Transverse colon (tissue), 4 donors: Measurements from ENCODE around the gene FMO2. TPM values are rescaled to one million over a fixed set of nuclear protein-coding genes. Genes with fewer than 3 reads are reported as not detected.

Experiments
- DNase-seq: peaks from one replicate; pipeline ENCODE4 v3.0.0-alpha.2; 2019
- H3K27ac ChIP-seq, 4 donors: fragments of 200-600 bp; sonication (generic); 2 replicates each; pipeline ENCODE4 v1.5.1; 2016 to 2018; ENCODE audit warnings: inconsistent platforms in 4 of 4
- H3K27me3 ChIP-seq: fragments of 200-600 bp; sonication (generic); 2 replicates; pipeline ENCODE4 v1.5.1; 2017; ENCODE audit warnings: inconsistent platforms
- H3K36me3 ChIP-seq, 4 donors: fragments of 200-600 bp; sonication (generic); 2 replicates each; pipeline ENCODE4 v1.5.1; 2017 to 2019; ENCODE audit warnings: inconsistent platforms in 4 of 4
- H3K4me1 ChIP-seq, 4 donors: fragments of 200-600 bp; sonication (generic); 2 replicates each; pipeline ENCODE4 v1.5.1; 2017 to 2020; ENCODE audit warnings: inconsistent platforms in 4 of 4
- H3K4me3 ChIP-seq, 4 donors: fragments of 200-600 bp; sonication (generic); 1 replicate in 1 of 4; 2 replicates in 3 of 4; pipeline versions ENCODE4 v1.5.1 to v1.6.1; 2017 to 2019; ENCODE audit warnings: inconsistent platforms in 4 of 4
- H3K9me3 ChIP-seq, 2 donors: fragments of 200-600 bp; sonication (generic); 2 replicates each; pipeline ENCODE4 v1.5.1; 2017 to 2019; ENCODE audit warnings: inconsistent platforms in 2 of 2
- EP300 ChIP-seq: sonication (generic); formaldehyde crosslinking; IDR thresholded peaks from one replicate; pipeline ENCODE4 v1.6.1; 2017; ENCODE audit warnings: antibody characterized with exemption, low read depth
- POLR2A ChIP-seq: fragments of 450-650 bp; IDR thresholded peaks from one replicate; pipeline ENCODE4 v1.6.1; 2016; ENCODE audit warnings: antibody characterized with exemption, mild to moderate bottlenecking, moderate library complexity
- POLR2AphosphoS5 ChIP-seq, 3 donors: sonication (generic); formaldehyde crosslinking; IDR thresholded peaks; one replicate each; pipeline ENCODE4 v1.6.1; 2016; ENCODE audit warnings: antibody characterized with exemption in 3 of 3
- WGBS, 2 donors: methylation state at CpG; one replicate each; pipeline ENCODE4 v1.1.5; 2018; ENCODE audit warnings: low coverage in 1 of 2; 5-methylcytosine and 5-hydroxymethylcytosine counted together
- in situ Hi-C, 4 donors: fragments of 200-750 bp; cut with MboI; loops; one replicate each; pipeline versions ENCODE4 v1.15.0 to v1.15.1; 2017; ENCODE audit warnings: low sequenced_read_pairs in 3 of 4, low pct_ligation_motif_present in 1 of 4, low pct_unique_long_range_greater_than_20kb in 1 of 4
- intact Hi-C: fragments of 100-400 bp; cut with DNase I; formaldehyde crosslinking; loops from one replicate; pipeline ENCODE4 v1.15.1; 2023; ENCODE audit warnings: low total_unique reads
- total RNA-seq, 4 donors: library from RNA; depleted of rRNA; stranded (reverse); fragments of >200 nt; gene quantifications; one replicate each; pipeline ENCODE4 v1.1.0, GENCODE V29; 2016
- TF ChIP-seq, protein P1 (sequence below), 5 experiments: fragments of 200-600 bp in 3 of 5; fragments of 450-650 bp in 2 of 5; sonication (generic) in 3 of 5; IDR thresholded peaks; 1 replicate in 2 of 5; 2 replicates in 3 of 5; pipeline ENCODE4 v1.5.1; 2016 to 2017; ENCODE audit warnings: antibody characterized with exemption in 5 of 5, inconsistent platforms in 3 of 5, mild to moderate bottlenecking in 2 of 5, moderate library complexity in 1 of 5

FMO2 gene
- total RNA-seq, 4 donors from 2014 or later: 3.0 to 12.5 (median 4.9) TPM; not detected in 1

DNA sequence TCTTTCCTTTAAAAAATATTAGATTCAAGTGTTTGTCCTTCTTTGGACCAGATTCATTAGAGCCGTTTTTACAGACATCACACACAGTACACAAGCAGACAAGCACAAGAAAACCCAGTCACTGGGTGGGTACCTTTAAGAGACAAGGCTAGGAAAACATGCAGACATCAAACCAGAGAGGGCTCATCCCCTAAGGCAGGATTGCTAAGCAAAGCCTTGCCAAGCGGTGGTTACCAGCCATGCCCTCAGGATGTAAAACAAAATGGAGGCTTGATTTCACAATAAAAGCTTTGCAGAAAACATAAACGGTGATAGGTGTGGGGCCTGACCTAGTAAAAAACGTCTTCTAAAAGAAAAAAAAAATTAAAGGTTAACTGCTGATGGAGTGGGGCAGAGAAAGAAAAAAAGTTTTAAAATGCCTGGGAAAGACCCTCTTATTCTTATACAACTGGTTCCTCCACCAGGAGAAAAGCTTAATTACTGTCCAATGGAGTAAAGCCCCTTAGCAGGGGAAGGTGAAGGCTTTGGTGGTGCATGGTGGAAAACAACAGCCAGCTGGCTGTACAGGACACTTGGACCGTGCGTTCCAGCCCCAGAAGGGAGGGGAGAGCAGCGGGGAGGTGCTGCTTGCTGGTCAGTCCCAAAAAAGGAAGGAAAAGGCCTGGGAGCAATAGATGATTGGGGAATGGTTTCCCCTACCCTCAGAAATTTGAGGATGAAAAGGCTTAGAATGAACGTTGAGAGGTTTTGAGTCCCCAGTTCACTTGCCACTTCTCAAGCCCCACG lies 32.8 kb downstream of the FMO2 start:
- no peak for TF ChIP-seq POLR2AphosphoS5 (IDR thresholded peaks at IDR 0.05)
- no peak for TF ChIP-seq EP300
- in situ Hi-C loops (no loop called here), intact Hi-C loops (no loop called here)
- Histone ChIP-seq H3K36me3 (no peaks in the 10 kb centered on the region), H3K27me3 (no peaks in the 10 kb centered on the region), H3K27ac (no peak overlapping the region), H3K9me3 (no peaks in the 10 kb centered on the region), H3K4me1 (peaks cover 4 to 18% (median 9%) of the 10 kb centered on the region in 4 donors), H3K4me3 (no peak overlapping the region)
- 71 to 79% methylated on average over 7 to 9 of the region's 9 CpGs for WGBS, 2 donors
- DNase-seq: no peak

GRCh38 chr1:171218661-171219060 lies 33.6 kb downstream of the FMO2 start:
- TF ChIP-seq POLR2AphosphoS5 (IDR thresholded peaks at IDR 0.05) (no peak), EP300 (no peak), POLR2A (no peak)
- TF ChIP-seq, protein P1, sequence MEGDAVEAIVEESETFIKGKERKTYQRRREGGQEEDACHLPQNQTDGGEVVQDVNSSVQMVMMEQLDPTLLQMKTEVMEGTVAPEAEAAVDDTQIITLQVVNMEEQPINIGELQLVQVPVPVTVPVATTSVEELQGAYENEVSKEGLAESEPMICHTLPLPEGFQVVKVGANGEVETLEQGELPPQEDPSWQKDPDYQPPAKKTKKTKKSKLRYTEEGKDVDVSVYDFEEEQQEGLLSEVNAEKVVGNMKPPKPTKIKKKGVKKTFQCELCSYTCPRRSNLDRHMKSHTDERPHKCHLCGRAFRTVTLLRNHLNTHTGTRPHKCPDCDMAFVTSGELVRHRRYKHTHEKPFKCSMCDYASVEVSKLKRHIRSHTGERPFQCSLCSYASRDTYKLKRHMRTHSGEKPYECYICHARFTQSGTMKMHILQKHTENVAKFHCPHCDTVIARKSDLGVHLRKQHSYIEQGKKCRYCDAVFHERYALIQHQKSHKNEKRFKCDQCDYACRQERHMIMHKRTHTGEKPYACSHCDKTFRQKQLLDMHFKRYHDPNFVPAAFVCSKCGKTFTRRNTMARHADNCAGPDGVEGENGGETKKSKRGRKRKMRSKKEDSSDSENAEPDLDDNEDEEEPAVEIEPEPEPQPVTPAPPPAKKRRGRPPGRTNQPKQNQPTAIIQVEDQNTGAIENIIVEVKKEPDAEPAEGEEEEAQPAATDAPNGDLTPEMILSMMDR (IDR thresholded peaks at IDR 0.05): no peak
- no peak overlapping the region for H3K27ac ChIP-seq
- H3K36me3 ChIP-seq: no peaks in the 10 kb centered on the region
- in situ Hi-C loops: no loop called here
- 0 to 100% methylated on average over 1 of the region's 1 CpG for WGBS, 2 donors
- intact Hi-C loops: no loop called here
- H3K4me1 ChIP-seq: peaks cover 4 to 18% (median 9%) of the 10 kb centered on the region in 4 donors
- no peaks in the 10 kb centered on the region for H3K9me3 ChIP-seq
- H3K27me3 ChIP-seq: no peaks in the 10 kb centered on the region
- no peak overlapping the region for H3K4me3 ChIP-seq
- no peak for DNase-seq

DNA sequence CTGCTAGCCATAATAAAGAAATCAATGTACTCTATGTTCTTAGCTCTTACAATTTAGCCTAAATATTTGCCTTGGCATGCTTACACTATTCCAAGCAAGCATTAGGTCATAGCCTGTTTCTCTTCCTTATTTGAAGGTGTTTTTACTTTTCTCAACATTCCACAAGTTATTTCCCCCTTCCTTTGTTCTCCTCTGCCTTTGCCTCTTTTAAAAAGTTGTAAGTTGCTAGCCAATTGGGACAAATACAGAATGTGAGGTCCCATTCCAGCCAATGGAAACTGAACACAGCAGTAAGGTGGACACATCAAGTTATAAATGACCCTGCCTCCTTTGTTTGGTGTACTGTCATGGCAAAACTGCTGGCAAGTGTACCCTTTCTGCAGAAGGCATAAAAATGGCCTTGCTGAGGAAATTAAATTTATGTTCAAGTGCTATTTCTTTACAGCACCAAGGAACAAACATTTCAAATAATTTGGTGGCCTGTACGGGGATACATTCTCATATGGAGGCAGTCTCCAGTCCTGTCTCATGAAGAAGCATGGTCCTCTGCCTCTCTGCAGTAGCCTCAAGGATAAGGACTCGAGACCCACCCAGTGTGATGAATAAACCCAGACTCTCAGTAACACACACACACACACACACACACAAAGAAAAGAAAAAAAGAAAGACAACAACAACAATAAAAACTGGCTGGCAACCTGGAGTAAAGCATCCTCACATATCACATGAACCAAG lies 34.4 kb downstream of the FMO2 start:
- no peak for TF ChIP-seq POLR2AphosphoS5 (IDR thresholded peaks at IDR 0.05)
- TF ChIP-seq POLR2A: no peak
- TF ChIP-seq EP300: no peak
- TF ChIP-seq, protein P1 (IDR thresholded peaks at IDR 0.05): no peak
- DNase-seq: no peak
- in situ Hi-C loops (loop anchor here in 1 of 4 donors (10.0 kb wide), 1 partner anchor 135 kb away; no protein-coding TSS in a partner anchor), intact Hi-C loops (no loop called here)
- Histone ChIP-seq H3K27ac (no peak overlapping the region), H3K36me3 (no peaks in the 10 kb centered on the region), H3K4me3 (no peak overlapping the region), H3K27me3 (no peaks in the 10 kb centered on the region), H3K4me1 (peaks cover 4 to 18% (median 10%) of the 10 kb centered on the region in 4 donors), H3K9me3 (no peaks in the 10 kb centered on the region)
- 82% methylated on average over 2 of the region's 2 CpGs; no CpG with 5 or more reads in 1 of the 2 donors for WGBS, 2 donors

DNA sequence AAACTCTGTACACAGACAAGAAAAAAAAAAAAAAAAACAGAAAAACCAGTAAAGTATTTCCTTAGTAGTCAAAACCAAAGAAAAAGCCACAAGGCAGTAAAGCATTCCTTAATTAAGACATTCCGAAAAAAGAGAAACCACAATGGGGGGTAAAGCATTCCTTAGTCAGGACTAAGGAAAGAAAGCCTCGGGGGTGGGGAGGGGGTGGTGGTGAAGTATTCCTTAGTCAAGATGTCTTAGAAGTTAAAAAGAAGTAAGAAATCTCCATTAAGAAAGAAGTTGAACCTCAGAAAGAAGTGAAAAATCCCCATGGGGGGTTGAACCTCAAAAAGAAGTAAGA lies 35.0 kb downstream of the FMO2 start:
- WGBS, 2 donors: 30 to 50% methylated on average over 2 of the region's 2 CpGs
- no peak for DNase-seq
- H3K27ac ChIP-seq: peak overlapping the region; percentile 30 to 45 (median 32)
- no peaks in the 10 kb centered on the region for H3K27me3 ChIP-seq
- no peaks in the 10 kb centered on the region for H3K9me3 ChIP-seq
- H3K4me1 ChIP-seq: peaks cover 4 to 18% (median 11%) of the 10 kb centered on the region in 4 donors
- no peaks in the 10 kb centered on the region for H3K36me3 ChIP-seq
- H3K4me3 ChIP-seq: no peak overlapping the region
- intact Hi-C loops: no loop called here
- TF ChIP-seq POLR2AphosphoS5 (IDR thresholded peaks at IDR 0.05): no peak
- no peak for TF ChIP-seq POLR2A
- no peak for TF ChIP-seq EP300
- TF ChIP-seq, protein P1 (IDR thresholded peaks at IDR 0.05): no peak
- in situ Hi-C loops: loop anchor here in 1 of 4 donors (10.0 kb wide), 1 partner anchor 135 kb away; no protein-coding TSS in a partner anchor
